HG03521 (cell line): ENCODE measurements around the gene NINL.
"Not testable (repeated sequence)": the region's sequence is repeated elsewhere in the genome, so short reads cannot be mapped to it uniquely, and the experiment has no call there.

Source experiments
- ATAC-seq: cut with Tn5 transposase; IDR thresholded peaks from one replicate; pipeline ENCODE4 v1.9.1; 2021; ENCODE audit warnings: mild to moderate bottlenecking, moderate library complexity; ENCODE audit not compliant: unreplicated experiment

NINL gene

DNA sequence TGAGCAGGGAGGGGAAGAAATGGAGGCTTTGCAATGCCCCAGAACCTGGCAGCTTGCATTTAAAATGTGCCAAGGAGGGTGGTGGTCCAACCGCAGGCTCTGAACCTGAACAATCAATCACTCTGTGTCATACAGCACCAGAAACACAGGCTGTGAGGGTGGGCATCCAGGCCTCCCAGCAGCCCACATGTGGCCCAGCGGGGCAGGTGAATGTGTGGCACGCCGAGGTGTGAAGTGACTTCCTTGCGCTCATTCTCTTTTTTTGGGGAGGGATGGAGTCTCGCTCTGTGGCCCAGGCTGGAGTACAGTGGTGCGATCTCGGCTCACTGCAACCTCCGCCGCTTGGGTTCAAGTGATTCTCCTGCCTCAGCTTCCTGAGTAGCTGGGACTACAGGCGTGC is 97.4 kb downstream of the NINL start:
- no peak for ATAC-seq

DNA sequence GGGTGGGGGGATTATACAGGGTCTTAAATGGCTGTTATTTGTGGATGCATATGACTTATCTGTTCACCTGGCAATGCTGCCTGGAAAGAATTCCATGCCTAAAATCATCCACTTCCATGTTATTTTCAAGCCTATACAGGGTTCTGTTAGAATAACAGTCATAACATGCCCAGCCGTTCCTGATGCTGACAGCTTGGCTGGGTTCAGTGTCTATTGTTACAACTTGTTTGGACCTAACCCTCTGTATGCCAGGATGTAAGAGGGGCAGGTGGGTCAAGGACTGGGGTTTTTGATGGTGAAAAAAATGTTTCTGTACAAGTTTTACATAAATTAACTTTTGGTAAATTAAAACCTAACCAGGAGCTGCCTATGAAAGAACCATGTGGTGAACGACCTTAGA is 98.0 kb downstream of the NINL start:
- no peak for ATAC-seq

DNA sequence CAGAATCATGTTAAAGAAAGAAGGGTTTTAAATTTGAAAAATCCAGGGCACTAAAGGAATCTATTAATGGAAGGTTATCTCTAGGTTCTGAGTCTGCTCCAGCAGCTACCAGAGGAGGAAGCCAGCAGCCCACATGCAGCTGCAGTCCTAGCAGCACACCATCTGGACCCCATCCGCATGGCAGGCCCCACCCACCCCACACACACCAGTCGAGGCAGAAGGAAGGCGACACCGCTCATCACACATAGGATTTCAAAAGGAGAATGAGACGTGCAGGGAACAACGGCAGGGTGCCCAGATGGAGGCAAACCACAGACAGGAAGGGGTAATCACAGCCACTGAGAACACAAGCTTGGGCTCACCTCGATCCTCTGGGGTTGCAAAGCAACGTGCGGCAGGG is 99.0 kb downstream of the NINL start:
- ATAC-seq: no peak

DNA sequence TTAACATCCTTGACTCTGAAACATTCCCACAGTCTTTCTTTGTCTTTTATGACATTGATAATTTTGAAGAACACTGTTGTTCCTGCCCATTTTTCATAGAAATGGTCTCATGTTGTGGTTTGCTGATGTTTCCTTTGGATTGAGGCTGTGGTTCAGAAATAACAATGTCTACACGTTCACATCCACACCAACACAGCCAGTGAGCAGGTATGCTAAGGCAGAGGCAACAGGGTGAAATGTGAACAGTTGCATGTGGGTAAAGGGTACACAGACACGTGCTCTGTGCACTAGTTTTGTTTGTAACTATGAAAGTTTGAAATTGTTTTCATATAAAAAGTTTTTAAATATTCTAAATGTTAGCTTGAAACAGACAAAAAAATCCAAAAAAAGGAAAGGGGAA is 99.5 kb downstream of the NINL start:
- no peak for ATAC-seq

DNA sequence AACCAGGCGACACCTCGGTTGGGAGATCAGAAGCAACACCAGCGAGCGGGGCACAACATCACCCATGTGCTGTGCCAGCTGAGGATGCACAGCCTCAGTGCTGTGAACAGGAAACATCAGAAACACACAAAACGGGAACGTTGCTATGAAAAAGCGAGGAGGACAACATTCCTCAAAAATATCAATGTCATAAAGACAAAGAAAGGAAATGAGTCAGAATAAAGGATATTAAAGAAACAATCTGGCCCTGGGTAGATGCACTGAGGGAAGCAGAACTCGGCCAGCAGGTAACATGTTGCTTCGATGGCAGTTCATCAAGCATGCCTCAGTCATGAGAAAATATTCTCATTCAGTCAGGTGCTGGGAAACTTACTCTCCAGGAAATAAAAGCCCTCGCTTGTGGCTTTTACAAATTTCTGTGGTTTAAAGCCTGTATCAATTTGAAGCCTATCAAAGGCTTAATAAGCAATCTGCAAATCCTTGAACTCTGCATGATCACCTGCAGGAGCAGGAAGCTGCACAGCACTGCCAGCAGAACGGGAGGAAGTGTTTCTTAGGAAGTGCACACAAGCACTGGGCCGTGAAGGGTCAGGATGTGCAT is 100.3 kb downstream of the NINL start:
- ATAC-seq: no peak

DNA sequence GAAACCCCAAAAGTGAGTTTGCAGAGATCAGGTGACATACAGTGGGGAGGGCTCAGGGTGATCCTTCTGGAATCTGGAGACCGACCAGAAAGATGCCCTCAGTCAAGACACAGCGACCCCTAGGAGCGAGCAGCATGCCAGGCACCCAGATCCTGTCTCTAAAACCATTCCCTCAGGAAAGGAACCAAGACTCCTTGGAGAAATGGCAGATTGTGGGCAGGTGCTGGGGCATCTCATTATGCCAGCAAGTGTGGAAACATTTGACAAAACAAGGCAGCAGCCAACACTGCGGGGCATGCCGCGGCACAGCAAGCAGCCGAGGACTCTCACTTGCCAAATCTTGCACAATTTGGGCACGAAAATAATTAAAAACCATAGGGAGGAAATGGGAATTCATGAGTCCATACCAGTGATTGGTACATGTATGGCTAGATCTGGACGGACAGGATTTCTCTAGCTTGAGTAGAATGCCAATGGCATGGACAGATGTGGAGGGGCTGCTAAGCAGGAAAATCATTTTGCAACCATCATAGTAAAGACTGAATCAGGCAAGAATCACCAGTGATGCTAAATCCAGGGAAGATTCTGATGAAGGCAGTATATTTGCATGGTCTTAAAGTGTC is 101.0 kb downstream of the NINL start:
- no peak for ATAC-seq

DNA sequence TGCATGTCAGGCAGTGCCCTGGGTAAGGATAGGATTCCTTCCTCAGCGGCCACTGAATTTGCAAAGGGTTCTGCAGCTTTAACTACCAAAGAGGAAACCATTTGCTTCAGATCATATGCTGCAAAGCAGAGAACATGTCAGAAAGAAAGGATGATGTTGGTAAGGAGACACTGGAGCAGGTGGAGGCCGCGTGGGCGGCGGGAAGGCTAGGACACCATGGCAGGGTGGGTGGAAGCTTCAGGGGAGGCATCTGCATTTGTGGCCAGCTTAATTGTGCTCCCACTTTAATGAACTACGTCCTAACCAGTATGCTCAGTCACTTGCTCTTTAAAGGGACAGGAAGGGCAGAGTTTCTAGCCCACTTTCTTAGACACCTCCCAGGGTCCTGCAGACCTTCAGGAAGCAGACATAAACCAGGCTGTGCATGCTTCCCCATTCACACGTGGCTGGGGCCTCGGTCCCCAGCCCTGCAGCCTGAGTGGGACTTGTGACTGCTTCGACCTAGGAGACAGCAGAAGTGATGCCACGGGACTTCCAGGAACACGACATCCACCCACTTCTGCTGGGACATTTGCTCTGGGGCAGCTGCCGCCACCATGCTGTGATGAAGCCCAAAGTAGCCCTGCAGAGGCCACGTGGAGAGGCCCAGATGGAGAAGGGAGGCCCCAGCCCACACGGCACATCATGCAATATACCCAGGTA is 101.7 kb downstream of the NINL start:
- ATAC-seq: no peak

DNA sequence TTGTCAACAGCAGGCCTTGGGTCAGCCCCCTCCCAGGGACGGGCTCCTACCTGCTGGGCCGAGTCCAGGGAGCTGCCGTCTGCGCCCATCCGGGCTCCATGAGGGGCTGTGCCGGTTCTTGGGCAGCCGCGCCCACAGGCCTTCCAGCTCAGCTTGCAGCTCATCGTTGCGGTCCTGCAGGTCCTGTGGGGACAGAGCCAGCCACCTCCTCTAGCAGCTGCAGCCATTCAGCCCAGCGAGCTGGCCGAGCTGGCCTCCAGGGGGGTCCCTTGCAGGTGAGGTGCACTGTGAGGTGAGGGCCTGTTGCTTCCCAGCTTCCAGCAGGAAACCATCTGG is 103.4 kb downstream of the NINL start:
- ATAC-seq: no peak

DNA sequence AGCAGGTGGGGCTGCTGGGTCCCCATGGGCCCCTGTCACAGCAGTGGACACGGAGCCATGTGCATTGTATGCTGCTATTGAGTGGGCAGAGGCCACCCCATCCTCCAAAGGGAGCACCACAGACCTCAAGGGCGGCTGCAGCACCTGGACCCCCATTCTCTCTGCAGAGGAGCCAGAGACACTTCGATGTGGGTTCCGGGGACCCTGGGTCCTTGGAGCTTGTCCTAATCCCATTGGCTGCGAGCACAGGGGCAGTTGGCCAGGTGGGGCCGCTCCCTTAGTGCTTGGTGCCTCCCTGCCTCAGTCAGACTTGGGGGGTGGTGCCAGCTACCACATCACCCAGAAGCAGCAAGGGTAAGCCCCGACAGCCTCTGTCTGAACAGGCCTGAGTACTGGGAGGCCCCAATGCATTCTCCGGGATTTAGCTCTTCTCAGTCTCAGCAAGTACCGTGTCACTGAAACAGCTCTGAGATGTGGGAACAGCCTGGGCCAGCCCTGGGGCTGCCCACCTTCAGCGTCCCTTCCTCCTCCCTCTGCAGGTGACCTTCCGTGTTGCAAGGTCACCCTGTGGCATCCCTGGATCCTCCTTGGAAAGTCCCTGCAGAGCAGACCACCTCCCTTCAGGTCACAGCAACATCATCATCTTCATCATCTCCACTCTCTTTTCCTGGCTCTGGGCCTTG is 104.0 kb downstream of the NINL start:
- no peak for ATAC-seq

DNA sequence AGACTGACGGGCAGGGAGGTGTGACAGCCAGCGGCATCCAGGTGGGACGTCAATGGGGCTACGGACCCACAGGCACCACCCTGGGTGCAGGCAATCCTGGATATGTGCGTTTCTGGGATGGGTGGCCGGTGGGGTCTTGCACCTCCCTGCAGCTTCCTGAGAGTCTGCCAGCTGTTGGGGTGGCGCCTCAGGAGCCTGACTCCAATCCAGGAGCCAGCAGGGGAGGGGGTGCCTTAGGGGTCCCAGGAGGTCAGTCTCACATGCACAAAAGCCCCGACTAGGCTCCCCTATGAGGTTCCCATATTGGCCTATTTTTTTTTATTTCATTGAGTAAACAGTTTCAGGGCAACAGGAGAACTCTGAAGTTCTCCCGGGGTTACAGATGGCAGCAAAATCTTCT is 104.5 kb downstream of the NINL start:
- ATAC-seq: no peak

DNA sequence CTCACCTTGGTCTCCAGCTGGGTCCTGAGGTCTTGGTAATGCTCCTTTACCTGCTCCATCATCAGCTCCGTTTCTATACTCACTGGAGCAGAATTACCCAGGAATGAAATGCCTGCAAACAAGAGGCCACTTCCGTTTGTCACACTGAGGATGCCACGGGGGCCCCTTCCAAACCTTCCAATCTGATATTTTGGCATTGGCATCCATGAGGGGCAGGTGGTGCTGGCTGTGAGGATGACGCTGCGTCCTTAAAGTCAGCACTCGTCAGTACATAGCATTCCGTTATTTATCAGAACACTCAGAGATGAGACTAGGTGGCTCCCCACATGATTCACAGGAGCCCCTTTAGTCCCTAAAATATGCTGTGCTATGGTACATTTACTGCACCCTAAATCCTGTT is 105.2 kb downstream of the NINL start:
- no peak for ATAC-seq

DNA sequence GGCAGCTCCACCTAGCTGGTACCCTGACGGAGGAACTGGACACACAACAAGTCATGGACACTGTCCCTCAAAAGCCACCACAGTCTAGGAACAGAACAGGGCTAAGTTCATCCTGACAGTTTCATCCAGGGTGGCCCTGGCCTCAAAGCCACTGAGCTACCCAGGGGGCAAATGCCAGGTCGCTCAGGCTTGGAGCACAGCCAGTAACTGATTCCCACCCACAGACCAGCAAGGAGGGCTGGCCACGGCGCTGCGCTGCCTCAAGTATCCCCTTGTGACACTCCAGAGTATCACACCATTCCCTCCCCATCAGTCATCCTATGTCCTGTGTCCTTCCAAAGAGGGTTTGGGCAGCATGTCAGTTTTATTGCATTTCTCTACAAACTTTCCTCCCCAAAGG is 105.7 kb downstream of the NINL start:
- ATAC-seq: no peak

DNA sequence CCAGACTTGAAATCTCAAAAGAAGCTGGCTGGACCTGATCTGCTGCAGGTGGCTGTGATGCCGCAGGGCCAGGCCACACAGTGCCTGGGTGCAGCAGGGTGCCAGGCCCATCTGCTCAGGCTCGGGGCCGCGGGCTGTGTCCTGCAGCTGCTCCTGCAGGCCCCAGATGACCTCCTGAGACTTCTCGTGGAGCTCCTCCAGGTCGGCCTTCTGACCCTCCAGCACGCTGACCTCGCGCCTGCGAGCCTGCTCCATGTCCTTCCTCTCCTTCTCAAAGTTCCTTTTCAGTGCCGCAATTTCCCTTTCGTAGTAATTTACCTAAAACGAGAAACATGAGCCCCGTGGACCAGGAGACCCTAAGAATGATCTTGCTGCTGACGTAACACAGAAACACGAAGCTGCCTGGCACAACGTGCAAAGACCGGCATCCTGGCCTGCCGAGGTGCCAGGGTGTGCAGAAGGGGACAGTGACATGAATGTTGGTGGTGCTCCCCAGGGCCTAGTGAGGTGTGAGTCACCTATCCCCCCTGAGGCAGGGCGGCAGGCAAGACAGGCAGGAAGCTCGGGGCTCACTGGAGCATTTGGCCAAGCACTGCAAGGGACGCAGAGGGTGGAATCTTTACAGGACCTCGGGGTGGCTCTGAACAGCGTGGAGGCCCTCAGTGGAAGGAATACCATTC is 106.3 kb downstream of the NINL start:
- no peak for ATAC-seq

DNA sequence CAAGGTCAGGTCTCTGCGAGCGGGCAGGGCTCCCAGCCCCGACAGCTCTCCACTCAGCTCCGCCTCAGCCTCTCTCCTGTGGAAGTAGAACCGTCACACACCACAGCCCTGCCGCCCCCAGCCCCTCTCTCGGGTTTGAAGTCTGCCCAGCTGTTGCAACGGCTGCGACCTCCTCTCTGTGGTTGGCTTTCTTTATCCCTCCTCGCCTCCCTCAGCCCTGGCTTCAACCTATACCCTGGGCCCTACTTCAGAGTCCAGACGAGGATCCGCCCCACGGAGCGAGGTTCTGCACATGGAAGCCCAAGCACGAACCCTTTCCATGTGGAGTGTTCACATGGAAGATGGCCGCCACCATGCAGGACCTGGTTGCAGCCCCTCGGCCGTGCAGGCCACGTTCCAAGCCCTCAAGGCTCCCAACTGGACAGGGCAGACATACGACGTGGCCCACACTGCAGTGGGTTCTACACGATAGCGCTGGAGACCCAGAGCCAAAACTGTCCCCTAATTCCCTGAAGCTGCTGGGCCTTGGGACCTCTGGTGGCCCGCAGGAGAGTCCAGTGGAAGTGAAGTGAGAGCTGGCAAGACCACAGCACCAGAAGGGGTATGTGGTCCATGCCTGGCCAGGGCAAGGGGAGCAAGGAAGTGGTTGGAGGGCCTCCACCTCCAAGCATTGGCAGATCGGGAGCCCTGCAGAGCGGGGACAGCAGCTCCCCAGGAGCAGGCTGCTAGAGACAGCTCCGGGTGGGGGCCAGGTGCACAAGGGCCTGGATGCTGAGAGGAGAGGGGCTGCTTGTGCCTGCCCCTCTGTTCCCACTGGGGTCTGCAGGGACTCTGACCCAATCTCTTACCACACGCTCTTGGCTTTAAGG is 108.1 kb downstream of the NINL start:
- ATAC-seq: no peak

DNA sequence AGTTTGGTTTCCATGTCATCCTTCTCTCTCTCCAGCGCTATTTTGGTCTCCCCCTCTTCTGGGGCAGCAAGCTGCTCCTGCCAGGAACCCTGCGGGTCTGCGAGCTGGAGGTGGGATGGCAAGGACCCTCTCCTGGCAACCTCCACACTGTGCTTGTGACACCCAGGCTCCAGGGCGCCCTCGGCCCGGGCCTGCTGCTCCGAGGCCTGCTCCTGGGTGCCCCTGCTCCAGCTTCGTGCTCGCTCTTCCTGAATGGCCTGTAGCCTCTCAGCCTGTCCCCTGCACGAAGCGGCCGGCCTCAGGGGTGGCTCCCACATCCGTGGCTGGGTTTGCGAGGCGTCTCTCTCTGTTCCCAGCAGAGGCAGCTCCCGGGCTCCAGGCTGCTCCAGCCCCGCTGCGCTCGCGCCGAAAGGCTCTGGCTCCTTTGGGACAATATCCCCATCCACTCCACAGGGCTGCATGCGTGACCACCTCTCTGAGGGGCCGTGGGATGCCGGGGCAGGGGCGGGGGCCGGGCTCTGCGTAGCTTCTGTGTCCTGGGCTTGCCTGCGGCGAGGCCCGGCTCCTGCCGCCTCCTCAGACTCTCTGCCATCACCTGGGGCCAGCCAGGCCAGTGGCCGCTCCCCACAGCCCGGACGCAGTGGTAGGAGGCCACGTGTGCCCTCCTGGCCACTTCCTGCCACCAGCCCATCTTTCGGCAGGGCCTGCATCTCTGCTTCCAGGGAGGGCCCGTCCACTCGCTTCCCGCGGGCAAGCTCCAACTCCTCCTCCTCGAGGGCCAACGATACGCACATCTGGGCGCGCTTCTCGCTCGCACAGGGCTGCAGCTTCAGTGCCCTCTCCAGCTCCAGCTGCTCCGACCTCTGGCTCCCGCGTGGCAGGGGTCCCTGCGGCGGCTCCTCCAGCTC is 109.0 kb downstream of the NINL start:
- no peak for ATAC-seq

DNA sequence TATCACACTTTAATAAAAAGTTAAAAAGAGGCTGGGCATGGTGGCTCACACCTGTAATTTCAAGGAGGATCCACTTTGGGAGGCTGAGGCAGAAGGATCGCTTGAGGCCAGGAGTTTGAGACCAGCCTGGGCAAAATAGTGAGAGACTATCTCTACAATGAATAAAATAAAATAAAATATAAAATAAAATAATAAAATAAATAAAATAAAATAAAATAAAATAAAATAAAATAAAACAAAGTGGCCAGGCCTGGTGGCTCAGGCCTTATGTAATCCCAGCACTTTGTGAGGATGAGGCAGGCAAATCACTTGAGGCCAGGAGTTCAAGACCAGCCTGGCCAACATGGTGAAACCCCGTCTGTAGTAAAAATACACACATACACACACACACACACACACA is 112.0 kb downstream of the NINL start:
- not testable (repeated sequence) for ATAC-seq

DNA sequence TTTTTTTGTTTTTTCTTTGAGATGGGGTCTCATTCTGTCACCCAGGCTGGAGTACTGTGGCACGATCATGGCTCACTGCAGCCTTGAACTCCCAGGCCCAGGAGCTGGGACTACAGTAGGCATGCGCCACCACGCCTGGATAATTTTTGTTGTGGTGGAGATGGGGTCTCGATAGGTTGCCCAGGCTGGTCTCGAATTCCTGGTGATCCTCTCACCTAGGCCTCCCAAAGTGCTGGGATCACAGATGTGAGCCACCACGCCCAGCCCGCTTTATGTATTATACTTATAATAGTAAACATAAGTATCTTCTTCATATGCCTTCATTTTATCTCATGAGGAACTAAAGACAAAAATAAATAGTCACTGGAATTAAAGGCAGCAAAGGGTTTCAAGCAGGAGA is 114.3 kb downstream of the NINL start:
- ATAC-seq: no peak

DNA sequence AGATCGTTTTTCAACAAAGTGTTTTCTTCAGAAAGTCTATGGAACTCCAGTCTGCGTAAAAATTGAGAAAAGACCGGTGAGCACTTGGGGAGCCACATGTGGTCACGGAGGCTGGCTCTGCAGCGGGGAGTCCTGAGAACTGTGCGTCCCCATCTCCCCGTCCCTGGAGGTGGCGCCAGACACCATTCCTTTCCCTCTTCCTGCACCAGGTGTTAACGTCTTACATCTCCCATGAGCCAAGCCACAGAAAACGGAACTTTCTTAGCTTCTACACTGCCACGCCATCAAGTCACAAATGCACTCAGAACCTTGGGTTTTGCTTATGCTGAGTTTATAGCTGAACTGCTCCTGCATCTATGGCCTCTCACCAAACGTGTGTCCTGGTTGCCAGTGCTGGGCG is 115.3 kb downstream of the NINL start:
- ATAC-seq: no peak

DNA sequence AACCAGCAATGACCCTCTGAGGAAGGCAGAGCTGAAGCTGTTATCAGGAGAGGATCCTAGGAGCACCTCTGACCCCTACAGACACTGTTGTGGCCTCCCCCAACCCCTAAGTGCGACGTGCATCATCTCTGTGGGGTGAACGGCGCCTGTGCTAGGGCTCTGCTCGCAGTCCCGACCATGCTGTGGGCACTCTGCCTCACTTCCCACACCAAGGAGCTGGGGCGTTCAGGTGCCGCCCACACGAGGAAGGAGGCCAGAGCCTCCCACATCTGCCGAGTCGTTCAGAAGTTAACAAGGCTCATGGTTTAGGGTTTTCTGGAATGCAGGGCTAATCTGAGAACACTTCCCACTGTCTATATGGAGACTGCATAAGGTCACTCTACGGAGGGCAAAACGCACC is 115.8 kb downstream of the NINL start:
- no peak for ATAC-seq
